Measurements from ENCODE around the gene ELAPOR1. TPM values are rescaled to one million over a fixed set of nuclear protein-coding genes. Genes with fewer than 3 reads are reported as not detected.

ELAPOR1 gene
- total and polyA plus RNA-seq, 2 of the 4 experiments (the other 2 are of a cell fraction), result 0.54 to 1.6 TPM

- TF ChIP-seq MXI1 (IDR thresholded peaks at IDR 0.05; ENCODE audit: borderline replicate concordance, low read depth, low read length) (peak; percentile 67; the same call in 1 of the 2 replicates), RCOR1 (IDR thresholded peaks at IDR 0.05; ENCODE audit: insufficient replicate concordance, low read length) (no peak), BHLHE40 (IDR thresholded peaks at IDR 0.05; ENCODE audit: low read depth, low read length) (peak; percentile 86)
Measured at GRCh38 chr1:109099938-109100773, 13.8 kb upstream of the ELAPOR1 start (continued).

- Histone ChIP-seq H3K18ac (ENCODE audit: low read depth, low read length) (no peak overlapping the region), H2BK20ac (ENCODE audit: low read depth, low read length) (no peak overlapping the region), H2BK5ac (ENCODE audit: low read depth, low read length, poor library complexity, severe bottlenecking) (no peak overlapping the region), H3K36me3 (ENCODE audit: control insufficient read depth, insufficient read depth, low read length) (peaks cover 2% of the 10 kb centered on the region; the same call in 1 of the 2 replicates), H3K14ac (replicated peaks; ENCODE audit: low read depth, low read length) (no peak overlapping the region), H3K56ac (ENCODE audit: extremely low read depth, insufficient read depth, low read length) (no peak overlapping the region), H3K9me3 (ENCODE audit: control insufficient read depth, insufficient read depth, low read length) (no peaks in the 10 kb centered on the region), H2BK120ac (ENCODE audit: low read depth, low read length) (no peak overlapping the region), H3K4me1 (ENCODE audit: control insufficient read depth, insufficient read depth, low read length) (no peaks in the 10 kb centered on the region), H2BK15ac (ENCODE audit: low read depth, low read length) (no peak overlapping the region), H2AFZ (replicated peaks; ENCODE audit: low read length, poor library complexity) (no peak overlapping the region), H3K23ac (ENCODE audit: low read depth, low read length) (no peak overlapping the region), H4K20me1 (ENCODE audit: insufficient read depth, low read length) (peaks cover 7% of the 10 kb centered on the region; the same call in 1 of the 2 replicates), H2AK9ac (replicated peaks; ENCODE audit: low read depth, low read length, poor library complexity) (peak overlapping the region; percentile 55), H3K27me3 (ENCODE audit: control insufficient read depth, insufficient read depth, low read length) (no peaks in the 10 kb centered on the region), H2AK5ac (ENCODE audit: low read depth, low read length) (peak overlapping the region; percentile 4; the same call in 1 of the 2 replicates), H3K4me3 (ENCODE audit: insufficient read depth, low read depth, low read length) (no peak overlapping the region), H3K27ac (ENCODE audit: insufficient read depth, low read length) (no peak overlapping the region), H3K9me1 (ENCODE audit: insufficient read depth, low read length) (peaks cover 2% of the 10 kb centered on the region), H3K9ac (ENCODE audit: low read depth, low read length) (no peak overlapping the region), H4K91ac (ENCODE audit: insufficient read depth, low read depth, low read length) (no peak overlapping the region), H3K79me1 (ENCODE audit: low read depth in 1 of 2, low read length in 2 of 2) (peaks cover 9 to 37% of the 10 kb centered on the region in 2 experiments; a peak in 3 of 4 replicates), H3K4me2 (ENCODE audit: low read depth, low read length) (no peak overlapping the region), H3K4ac (ENCODE audit: low read depth, low read length) (no peak overlapping the region), H4K8ac (ENCODE audit: low read depth in 2 of 2, low read length in 2 of 2) (no peak overlapping the region), H4K5ac (ENCODE audit: low read depth, low read length) (no peak overlapping the region)
- dilution Hi-C loops (cut with HindIII; ENCODE audit: low sequenced_read_pairs, unreplicated experiment) (no loop called here), in situ Hi-C loops (cut with MboI; ENCODE audit: low sequenced_read_pairs) (no loop called here), intact Hi-C loops (cut with micrococcal nuclease) (loop anchor here (5.0 kb wide), 1 partner anchor 88 kb away; no protein-coding TSS in a partner anchor)
- DNase-seq (peak; percentile 11), ATAC-seq (ENCODE audit: low read depth) (no peak)
- TF ChIP-seq CEBPB (IDR thresholded peaks at IDR 0.05; ENCODE audit: low read depth, low read length) (peak; percentile 94), ELK1 (IDR thresholded peaks at IDR 0.05; ENCODE audit: borderline replicate concordance, low read depth, low read length) (no peak), MXI1 (IDR thresholded peaks at IDR 0.05; ENCODE audit: borderline replicate concordance, low read depth, low read length) (no peak), RAD21 (IDR thresholded peaks at IDR 0.05; ENCODE audit: low read length) (no peak), RFX5 (IDR thresholded peaks at IDR 0.05; ENCODE audit: low read depth, low read length) (no peak)
- ChIA-PET POLR2A (ENCODE audit: unreplicated experiment) (no interaction called here), CTCF (no interaction called here)
- no TSS peak for BruUV-seq (replicated peaks)
- 85% methylated on average over 9 of the region's 20 CpGs; no CpG with 5 or more reads in 1 of the 2 experiments for WGBS, 2 experiments (ENCODE audit: extremely low coverage in 2 of 2, insufficient read length in 1 of 2)
Measured at GRCh38 chr1:109104364-109105151, 9.4 kb upstream of the ELAPOR1 start.

All from IMR-90 (cell line).